SK-N-SH (cell line): ENCODE results near the gene SLC7A6.

Source experiments
- CTCF ChIP-seq: fragments of 200-600 bp; sonication (generic); IDR thresholded peaks from 2 replicates; pipeline ENCODE4 v1.6.1; 2017; ENCODE audit warnings: antibody characterized with exemption, mild to moderate bottlenecking, moderate library complexity
- ELF1 ChIP-seq: IDR thresholded peaks from 2 replicates; pipeline ENCODE4 v1.4.0; 2012
- POLR2AphosphoS5 ChIP-seq: IDR thresholded peaks from 2 replicates; pipeline ENCODE4 v1.6.1; 2012; ENCODE audit warnings: low read depth, low read length
- RAD21 ChIP-seq: IDR thresholded peaks from 2 replicates; pipeline ENCODE4 v1.6.1; 2012; ENCODE audit warnings: mild to moderate bottlenecking, low read length
- REST ChIP-seq: IDR thresholded peaks from 2 replicates; pipeline ENCODE4 v1.6.1; 2012; ENCODE audit warnings: mild to moderate bottlenecking, low read depth, low read length, moderate library complexity
- RXRA ChIP-seq: IDR thresholded peaks from 2 replicates; pipeline ENCODE4 v1.4.0; 2012; ENCODE audit warnings: low read depth, mild to moderate bottlenecking, borderline replicate concordance
- TAF1 ChIP-seq: IDR thresholded peaks from 2 replicates; pipeline ENCODE4 v1.6.1; 2012; ENCODE audit warnings: low read depth, mild to moderate bottlenecking, low read length, moderate library complexity, borderline replicate concordance
- YY1 ChIP-seq: IDR thresholded peaks from 2 replicates; pipeline ENCODE4 v1.4.0; 2012; ENCODE audit warnings: low read depth, mild to moderate bottlenecking

- TF ChIP-seq CTCF (no peak), POLR2AphosphoS5 (no peak), TAF1 (no peak), ELF1 (no peak), REST (no peak), YY1 (no peak), RAD21 (no peak), RXRA (no peak)
Measured at GRCh38 chr16:68319185-68319908, 55.0 kb downstream of the SLC7A6 start.
